WTC11 (cell line): Measurements from ENCODE around the gene NDST4.

Source experiments
- GABPB1 ChIP-seq: sonication (generic); formaldehyde crosslinking; IDR thresholded peaks from 2 replicates; pipeline ENCODE4 v1.8.1; 2023; ENCODE audit warnings: mild to moderate bottlenecking, missing genetic modification reagents
- JUN ChIP-seq: sonication (generic); formaldehyde crosslinking; IDR thresholded peaks from 2 replicates; pipeline ENCODE4 v1.8.0; 2023; ENCODE audit warnings: mild to moderate bottlenecking, missing genetic modification reagents
- MYBL2 ChIP-seq: sonication (generic); formaldehyde crosslinking; IDR thresholded peaks from 2 replicates; pipeline ENCODE4 v1.8.1; 2023; ENCODE audit warnings: mild to moderate bottlenecking, moderate library complexity, missing genetic modification reagents
- TP53 ChIP-seq: sonication (generic); formaldehyde crosslinking; IDR thresholded peaks from 2 replicates; pipeline ENCODE4 v1.8.1; 2023; ENCODE audit warnings: mild to moderate bottlenecking, missing genetic modification reagents
- TF ChIP-seq, protein P1 (sequence below): fragments of 200-600 bp; IDR thresholded peaks from 2 replicates; pipeline ENCODE4 v1.8.0; 2022; ENCODE audit warnings: antibody characterized with exemption
- TF ChIP-seq, protein P2 (sequence below): sonication (generic); formaldehyde crosslinking; IDR thresholded peaks from 2 replicates; pipeline ENCODE4 v1.8.1; 2023; ENCODE audit warnings: mild to moderate bottlenecking, missing genetic modification reagents, moderate library complexity
- TF ChIP-seq, protein P3 (sequence below): sonication (generic); formaldehyde crosslinking; conservative IDR thresholded peaks from 2 replicates; pipeline ENCODE4 v1.8.1; 2022; ENCODE audit warnings: mild to moderate bottlenecking, missing genetic modification reagents

DNA sequence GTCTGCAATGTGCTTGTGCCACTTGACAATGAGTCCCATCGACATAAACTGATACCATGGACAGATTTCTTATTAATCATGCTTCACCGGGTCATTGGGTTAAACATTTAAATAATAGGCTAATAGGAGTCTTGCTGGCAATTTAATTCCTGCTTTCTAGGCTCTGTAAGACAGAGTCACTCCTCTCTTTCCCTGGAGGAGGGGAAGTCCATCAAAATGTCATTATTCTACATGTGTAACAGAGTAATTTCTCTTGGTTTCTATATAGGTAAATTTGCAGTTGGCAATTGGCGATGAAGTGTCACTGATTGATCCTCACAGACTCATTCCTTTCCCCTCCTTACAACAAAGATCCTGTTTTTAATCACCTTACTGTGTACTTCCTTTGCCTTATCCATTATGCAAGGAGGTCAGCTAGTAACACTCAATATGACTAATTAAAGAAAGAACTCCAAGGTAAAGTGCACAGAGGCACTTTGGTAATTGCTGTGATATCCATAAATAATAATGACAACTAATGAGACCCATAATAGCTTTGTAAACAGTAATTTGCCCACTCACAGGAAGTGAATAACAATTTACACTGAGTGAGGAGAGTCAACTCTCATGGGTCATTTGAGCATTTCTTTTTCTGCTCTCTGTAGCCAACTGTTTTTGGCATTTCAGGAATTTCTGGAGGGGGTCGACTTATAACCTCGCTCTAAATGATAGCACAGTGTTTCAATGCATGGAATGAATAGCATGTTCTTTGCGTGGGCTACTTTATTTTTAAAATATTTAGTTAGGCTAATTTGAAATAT lies 330.8 kb downstream of the NDST4 start:
- TF ChIP-seq JUN (CRISPR knock-in tag), result no peak
- TF ChIP-seq, protein P1, sequence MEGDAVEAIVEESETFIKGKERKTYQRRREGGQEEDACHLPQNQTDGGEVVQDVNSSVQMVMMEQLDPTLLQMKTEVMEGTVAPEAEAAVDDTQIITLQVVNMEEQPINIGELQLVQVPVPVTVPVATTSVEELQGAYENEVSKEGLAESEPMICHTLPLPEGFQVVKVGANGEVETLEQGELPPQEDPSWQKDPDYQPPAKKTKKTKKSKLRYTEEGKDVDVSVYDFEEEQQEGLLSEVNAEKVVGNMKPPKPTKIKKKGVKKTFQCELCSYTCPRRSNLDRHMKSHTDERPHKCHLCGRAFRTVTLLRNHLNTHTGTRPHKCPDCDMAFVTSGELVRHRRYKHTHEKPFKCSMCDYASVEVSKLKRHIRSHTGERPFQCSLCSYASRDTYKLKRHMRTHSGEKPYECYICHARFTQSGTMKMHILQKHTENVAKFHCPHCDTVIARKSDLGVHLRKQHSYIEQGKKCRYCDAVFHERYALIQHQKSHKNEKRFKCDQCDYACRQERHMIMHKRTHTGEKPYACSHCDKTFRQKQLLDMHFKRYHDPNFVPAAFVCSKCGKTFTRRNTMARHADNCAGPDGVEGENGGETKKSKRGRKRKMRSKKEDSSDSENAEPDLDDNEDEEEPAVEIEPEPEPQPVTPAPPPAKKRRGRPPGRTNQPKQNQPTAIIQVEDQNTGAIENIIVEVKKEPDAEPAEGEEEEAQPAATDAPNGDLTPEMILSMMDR, result no peak
- TF ChIP-seq, protein P2, sequence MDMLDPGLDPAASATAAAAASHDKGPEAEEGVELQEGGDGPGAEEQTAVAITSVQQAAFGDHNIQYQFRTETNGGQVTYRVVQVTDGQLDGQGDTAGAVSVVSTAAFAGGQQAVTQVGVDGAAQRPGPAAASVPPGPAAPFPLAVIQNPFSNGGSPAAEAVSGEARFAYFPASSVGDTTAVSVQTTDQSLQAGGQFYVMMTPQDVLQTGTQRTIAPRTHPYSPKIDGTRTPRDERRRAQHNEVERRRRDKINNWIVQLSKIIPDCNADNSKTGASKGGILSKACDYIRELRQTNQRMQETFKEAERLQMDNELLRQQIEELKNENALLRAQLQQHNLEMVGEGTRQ (CRISPR knock-in tag), result no peak
- no peak for TF ChIP-seq MYBL2 (CRISPR knock-in tag)
- no peak for TF ChIP-seq GABPB1 (CRISPR knock-in tag)
- TF ChIP-seq TP53 (CRISPR knock-in tag), result no peak
- TF ChIP-seq, protein P3, sequence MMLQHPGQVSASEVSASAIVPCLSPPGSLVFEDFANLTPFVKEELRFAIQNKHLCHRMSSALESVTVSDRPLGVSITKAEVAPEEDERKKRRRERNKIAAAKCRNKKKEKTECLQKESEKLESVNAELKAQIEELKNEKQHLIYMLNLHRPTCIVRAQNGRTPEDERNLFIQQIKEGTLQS, result no peak
